HL-60 (cell line): Measurements from ENCODE around the gene PDE4B.

Experiments used
- DNase-seq, 2 experiments: peaks; one replicate each; pipeline ENCODE4 v3.0.0-alpha.2; 2010 to 2020; ENCODE audit warnings: low read depth in 1 of 2, low spot score in 1 of 2
- H3K27ac ChIP-seq: fragments of 250-450 bp; sonication (Bioruptor Pico); replicated peaks from 2 replicates; pipeline ENCODE4 v1.5.1; 2020; ENCODE audit warnings: mild to moderate bottlenecking, moderate library complexity
- H3K27me3 ChIP-seq: fragments of 250-450 bp; sonication (Bioruptor Pico); 2 replicates; pipeline ENCODE4 v1.5.1; 2021; ENCODE audit warnings: mild to moderate bottlenecking, moderate library complexity; ENCODE audit not compliant: insufficient read depth, poor library complexity, severe bottlenecking
- H3K4me3 ChIP-seq: replicated peaks from 2 replicates; pipeline ENCODE4 v1.5.1; 2011; ENCODE audit warnings: mild to moderate bottlenecking, control low read depth, low read length; ENCODE audit not compliant: insufficient read depth
- GABPA ChIP-seq: IDR thresholded peaks from 2 replicates; pipeline ENCODE4 v1.6.1; 2012; ENCODE audit warnings: low read depth
- POLR2AphosphoS5 ChIP-seq: IDR thresholded peaks from 2 replicates; pipeline ENCODE4 v1.6.1; 2012; ENCODE audit warnings: low read depth
- SPI1 ChIP-seq: IDR thresholded peaks from 2 replicates; pipeline ENCODE4 v1.6.1; 2012; ENCODE audit warnings: low read depth, mild to moderate bottlenecking, borderline replicate concordance
- TF ChIP-seq, protein P1 (sequence below): IDR thresholded peaks from 2 replicates; pipeline ENCODE4 v1.6.1; 2012; ENCODE audit warnings: low read depth; ENCODE audit not compliant: insufficient replicate concordance
- TF ChIP-seq, protein P2 (sequence below): IDR thresholded peaks from one replicate; pipeline ENCODE4 v1.5.1; 2011; ENCODE audit warnings: low read length, control low read depth, inconsistent platforms; ENCODE audit not compliant: insufficient read depth

PDE4B gene

DNA sequence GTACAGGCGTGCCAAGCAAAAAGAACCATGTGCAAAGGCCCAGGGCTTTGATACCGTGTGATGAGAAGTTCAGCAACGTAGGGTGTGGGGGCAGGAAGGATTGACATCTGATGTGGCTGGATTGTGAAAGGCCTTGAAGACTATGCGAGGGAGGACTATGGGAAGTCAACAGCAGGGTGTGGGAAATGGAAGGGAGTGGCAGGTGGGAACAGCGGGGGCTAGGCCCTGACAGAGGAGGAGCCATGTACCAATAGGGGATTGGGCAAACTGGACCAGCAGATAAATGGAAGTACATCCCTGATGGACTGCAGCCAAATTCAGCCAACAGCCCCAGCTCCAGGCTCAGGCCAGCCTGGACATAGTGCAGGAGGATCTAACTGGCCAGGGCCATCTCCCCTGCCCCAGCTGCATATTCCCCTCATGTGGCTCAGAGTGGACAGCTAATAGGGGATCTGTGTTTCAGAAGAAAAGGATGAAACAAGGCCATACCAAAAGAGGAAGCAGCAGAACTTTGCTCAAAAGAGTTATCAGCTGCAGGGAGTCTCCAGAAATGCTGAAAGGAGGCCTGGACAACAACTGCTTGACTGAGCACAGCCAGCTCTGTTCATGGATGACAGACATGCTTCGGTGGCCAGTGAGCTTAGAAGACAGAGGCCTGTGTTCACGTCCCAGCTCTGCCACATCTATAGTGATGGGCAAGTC, 601.0 kb downstream of the PDE4B start:
- H3K27ac ChIP-seq, result peak overlapping the region; percentile 95
- no peak overlapping the region for H3K4me3 ChIP-seq
- TF ChIP-seq POLR2AphosphoS5, result peak; percentile 94
- no peak for TF ChIP-seq GABPA
- peak; percentile 80 for TF ChIP-seq SPI1
- TF ChIP-seq, protein P1, sequence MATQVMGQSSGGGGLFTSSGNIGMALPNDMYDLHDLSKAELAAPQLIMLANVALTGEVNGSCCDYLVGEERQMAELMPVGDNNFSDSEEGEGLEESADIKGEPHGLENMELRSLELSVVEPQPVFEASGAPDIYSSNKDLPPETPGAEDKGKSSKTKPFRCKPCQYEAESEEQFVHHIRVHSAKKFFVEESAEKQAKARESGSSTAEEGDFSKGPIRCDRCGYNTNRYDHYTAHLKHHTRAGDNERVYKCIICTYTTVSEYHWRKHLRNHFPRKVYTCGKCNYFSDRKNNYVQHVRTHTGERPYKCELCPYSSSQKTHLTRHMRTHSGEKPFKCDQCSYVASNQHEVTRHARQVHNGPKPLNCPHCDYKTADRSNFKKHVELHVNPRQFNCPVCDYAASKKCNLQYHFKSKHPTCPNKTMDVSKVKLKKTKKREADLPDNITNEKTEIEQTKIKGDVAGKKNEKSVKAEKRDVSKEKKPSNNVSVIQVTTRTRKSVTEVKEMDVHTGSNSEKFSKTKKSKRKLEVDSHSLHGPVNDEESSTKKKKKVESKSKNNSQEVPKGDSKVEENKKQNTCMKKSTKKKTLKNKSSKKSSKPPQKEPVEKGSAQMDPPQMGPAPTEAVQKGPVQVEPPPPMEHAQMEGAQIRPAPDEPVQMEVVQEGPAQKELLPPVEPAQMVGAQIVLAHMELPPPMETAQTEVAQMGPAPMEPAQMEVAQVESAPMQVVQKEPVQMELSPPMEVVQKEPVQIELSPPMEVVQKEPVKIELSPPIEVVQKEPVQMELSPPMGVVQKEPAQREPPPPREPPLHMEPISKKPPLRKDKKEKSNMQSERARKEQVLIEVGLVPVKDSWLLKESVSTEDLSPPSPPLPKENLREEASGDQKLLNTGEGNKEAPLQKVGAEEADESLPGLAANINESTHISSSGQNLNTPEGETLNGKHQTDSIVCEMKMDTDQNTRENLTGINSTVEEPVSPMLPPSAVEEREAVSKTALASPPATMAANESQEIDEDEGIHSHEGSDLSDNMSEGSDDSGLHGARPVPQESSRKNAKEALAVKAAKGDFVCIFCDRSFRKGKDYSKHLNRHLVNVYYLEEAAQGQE, result no peak
- no peaks in the 10 kb centered on the region for H3K27me3 ChIP-seq
- DNase-seq, result peak; percentile 96 to 97

DNA sequence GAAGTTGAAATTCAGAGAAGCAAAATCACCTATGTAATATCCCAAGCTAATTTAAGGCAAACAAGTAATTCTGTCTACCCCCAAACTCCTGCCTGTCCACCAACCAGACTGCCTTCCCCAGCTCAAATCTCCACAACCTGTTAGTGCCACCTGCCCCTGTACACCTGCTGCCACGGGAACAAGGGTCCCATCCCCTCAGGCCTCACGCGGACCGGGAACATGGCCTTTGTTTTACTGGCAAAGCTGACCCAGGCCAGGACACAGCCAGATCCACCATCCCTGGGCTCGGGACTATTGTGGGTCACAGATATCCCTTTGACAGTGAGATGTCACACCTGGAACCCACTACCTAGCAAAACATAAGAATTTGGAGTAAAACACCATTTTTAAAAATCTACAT, 601.9 kb downstream of the PDE4B start:
- Histone ChIP-seq H3K4me3 (no peak overlapping the region), H3K27ac (peak overlapping the region; percentile 95), H3K27me3 (no peaks in the 10 kb centered on the region)
- no peak for DNase-seq
- TF ChIP-seq, protein P2, sequence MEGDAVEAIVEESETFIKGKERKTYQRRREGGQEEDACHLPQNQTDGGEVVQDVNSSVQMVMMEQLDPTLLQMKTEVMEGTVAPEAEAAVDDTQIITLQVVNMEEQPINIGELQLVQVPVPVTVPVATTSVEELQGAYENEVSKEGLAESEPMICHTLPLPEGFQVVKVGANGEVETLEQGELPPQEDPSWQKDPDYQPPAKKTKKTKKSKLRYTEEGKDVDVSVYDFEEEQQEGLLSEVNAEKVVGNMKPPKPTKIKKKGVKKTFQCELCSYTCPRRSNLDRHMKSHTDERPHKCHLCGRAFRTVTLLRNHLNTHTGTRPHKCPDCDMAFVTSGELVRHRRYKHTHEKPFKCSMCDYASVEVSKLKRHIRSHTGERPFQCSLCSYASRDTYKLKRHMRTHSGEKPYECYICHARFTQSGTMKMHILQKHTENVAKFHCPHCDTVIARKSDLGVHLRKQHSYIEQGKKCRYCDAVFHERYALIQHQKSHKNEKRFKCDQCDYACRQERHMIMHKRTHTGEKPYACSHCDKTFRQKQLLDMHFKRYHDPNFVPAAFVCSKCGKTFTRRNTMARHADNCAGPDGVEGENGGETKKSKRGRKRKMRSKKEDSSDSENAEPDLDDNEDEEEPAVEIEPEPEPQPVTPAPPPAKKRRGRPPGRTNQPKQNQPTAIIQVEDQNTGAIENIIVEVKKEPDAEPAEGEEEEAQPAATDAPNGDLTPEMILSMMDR, result no peak
- no peak for TF ChIP-seq SPI1
- no peak for TF ChIP-seq POLR2AphosphoS5
- TF ChIP-seq, protein P1, result no peak
- no peak for TF ChIP-seq GABPA

DNA sequence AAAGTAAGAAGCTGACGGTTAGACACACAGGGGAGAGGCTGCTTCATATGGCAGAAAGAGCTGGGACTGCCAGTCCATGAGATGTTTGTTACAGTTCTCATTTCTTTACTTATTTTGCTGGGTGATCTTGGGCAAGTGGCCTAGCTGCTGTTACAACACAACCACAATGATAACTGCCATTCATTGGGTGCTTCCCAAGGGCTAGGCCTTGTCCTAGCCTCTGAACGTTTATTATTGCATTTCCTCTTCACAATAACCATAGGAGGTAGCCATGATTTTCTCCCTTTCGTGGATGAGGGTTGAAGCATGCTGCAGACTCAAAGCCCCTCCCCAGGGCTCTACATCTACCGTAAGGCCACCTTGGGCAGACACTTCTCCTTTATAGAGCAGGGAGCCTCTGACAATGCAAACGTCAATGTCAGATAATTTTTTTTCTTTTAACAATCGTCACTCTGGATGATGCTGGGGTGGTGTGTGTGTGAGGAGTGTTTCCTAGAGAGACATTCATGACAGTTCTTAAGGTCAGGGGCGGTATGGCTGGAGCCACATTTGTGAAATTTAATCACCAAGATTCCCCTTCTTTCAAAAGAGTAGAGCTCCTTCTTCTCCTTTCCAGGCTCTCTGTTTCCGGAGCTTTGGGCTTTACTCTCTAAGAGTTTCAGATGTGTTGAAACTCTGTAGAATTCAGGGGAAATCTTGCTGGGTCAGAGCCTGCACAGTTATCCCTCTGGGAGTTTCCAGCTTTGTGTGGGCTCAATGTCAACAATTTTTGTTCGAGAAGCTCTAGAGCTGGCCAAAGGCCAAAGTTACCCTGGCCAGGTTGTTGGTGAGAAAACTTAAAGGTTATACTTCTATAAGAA, 602.7 kb downstream of the PDE4B start:
- Histone ChIP-seq H3K27me3 (no peaks in the 10 kb centered on the region), H3K27ac (peak overlapping the region; percentile 95), H3K4me3 (no peak overlapping the region)
- DNase-seq, result peak; percentile 76 to 90
- TF ChIP-seq, protein P1, result peak; percentile 43
- TF ChIP-seq, protein P2, result no peak
- TF ChIP-seq GABPA (no peak), POLR2AphosphoS5 (peak; percentile 82; the same call in 1 of the 2 replicates), SPI1 (peak; percentile 77; the same call in 1 of the 2 replicates)
